ENCODE data around the gene STAT5A. TPM values are rescaled to one million over a fixed set of nuclear protein-coding genes. Genes with fewer than 3 reads are reported as not detected.
"Not testable (repeated sequence)": the region's sequence is repeated elsewhere in the genome, so short reads cannot be mapped to it uniquely, and the experiment has no call there.

STAT5A gene
- total RNA-seq, 1 experiment from 2014 or later: 3.1 TPM

DNA sequence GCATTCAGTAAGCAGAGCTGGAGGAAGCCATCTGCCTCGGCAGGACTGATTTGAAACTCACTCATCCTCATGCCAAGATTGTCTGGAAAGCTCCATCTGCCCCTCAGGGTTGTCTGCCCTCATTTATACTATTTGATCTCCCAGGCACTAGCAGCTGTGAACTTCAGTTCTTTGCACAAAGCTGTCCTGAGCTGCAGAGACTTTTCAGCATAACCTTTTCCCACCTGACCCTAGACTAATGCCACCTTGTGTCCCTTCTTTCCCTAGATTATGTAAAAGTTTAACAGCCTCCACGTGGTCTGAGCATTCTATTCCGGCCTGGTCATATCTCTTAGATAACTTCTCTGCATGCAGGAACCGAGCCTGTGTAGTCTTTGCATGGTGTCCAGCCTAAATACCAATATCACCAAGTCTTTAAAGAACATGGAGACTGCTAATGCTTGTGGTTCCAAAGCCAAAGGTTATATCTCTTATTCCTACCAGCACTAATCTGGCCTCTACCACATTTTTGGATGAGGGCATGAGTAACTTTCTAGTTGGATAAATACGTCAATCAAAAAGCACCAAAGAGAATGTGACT is 29.1 kb downstream of the STAT5A start:
- intact Hi-C loops (cut with micrococcal nuclease; ENCODE audit: unreplicated experiment): no loop called here
- Mint-ChIP-seq H3K4me3 (ENCODE audit: low read depth, unreplicated experiment) (no peak overlapping the region), H3K9me3 (ENCODE audit: low read depth, unreplicated experiment) (no peaks in the 10 kb centered on the region), H3K4me1 (ENCODE audit: low read depth, unreplicated experiment) (peaks cover 15% of the 10 kb centered on the region), H3K27ac (ENCODE audit: unreplicated experiment) (no peak overlapping the region), H3K36me3 (ENCODE audit: insufficient read depth, unreplicated experiment) (peaks cover 54% of the 10 kb centered on the region), H3K27me3 (ENCODE audit: unreplicated experiment) (no peaks in the 10 kb centered on the region)
- no peak for DNase-seq
- BruUV-seq (replicated peaks): no TSS peak
- CTCF ChIA-PET: no interaction called here
- TF ChIP-seq, protein P1, sequence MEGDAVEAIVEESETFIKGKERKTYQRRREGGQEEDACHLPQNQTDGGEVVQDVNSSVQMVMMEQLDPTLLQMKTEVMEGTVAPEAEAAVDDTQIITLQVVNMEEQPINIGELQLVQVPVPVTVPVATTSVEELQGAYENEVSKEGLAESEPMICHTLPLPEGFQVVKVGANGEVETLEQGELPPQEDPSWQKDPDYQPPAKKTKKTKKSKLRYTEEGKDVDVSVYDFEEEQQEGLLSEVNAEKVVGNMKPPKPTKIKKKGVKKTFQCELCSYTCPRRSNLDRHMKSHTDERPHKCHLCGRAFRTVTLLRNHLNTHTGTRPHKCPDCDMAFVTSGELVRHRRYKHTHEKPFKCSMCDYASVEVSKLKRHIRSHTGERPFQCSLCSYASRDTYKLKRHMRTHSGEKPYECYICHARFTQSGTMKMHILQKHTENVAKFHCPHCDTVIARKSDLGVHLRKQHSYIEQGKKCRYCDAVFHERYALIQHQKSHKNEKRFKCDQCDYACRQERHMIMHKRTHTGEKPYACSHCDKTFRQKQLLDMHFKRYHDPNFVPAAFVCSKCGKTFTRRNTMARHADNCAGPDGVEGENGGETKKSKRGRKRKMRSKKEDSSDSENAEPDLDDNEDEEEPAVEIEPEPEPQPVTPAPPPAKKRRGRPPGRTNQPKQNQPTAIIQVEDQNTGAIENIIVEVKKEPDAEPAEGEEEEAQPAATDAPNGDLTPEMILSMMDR (IDR thresholded peaks at IDR 0.05; ENCODE audit: unreplicated experiment): no peak

DNA sequence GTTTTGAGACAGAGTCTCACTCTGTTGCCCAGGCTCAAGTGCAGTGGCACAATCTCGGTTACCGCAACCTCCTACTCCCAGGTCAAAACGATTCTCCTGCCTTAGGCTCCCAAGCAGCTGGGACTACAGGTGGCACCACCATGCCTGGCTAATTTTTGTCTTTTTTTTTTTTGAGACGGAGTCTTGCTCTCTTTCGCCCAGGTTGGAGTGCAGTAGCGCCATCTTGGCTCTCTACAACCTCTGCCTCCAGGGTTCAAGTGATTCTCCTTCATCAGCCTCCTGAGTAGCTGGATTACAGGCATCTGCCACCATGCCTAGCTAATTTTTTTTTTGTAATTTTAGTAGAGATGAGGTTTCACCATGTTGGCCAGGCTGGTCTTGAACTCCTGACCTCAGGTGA is 29.7 kb downstream of the STAT5A start:
- H3K9me3 Mint-ChIP-seq (ENCODE audit: low read depth, unreplicated experiment); DNase-seq; H3K27ac Mint-ChIP-seq (ENCODE audit: unreplicated experiment); BruUV-seq (replicated peaks); H3K27me3 Mint-ChIP-seq (ENCODE audit: unreplicated experiment); H3K4me3 Mint-ChIP-seq (ENCODE audit: low read depth, unreplicated experiment); intact Hi-C loops (cut with micrococcal nuclease; ENCODE audit: unreplicated experiment): not testable (repeated sequence)
- H3K4me1 Mint-ChIP-seq (ENCODE audit: low read depth, unreplicated experiment): peaks cover 15% of the 10 kb centered on the region
- CTCF ChIA-PET: interaction anchor here (0.7 kb wide), 1 partner anchor 54 kb away, joined by 3 read pairs; no protein-coding TSS in a partner anchor
- peaks cover 60% of the 10 kb centered on the region for H3K36me3 Mint-ChIP-seq (ENCODE audit: insufficient read depth, unreplicated experiment)

DNA sequence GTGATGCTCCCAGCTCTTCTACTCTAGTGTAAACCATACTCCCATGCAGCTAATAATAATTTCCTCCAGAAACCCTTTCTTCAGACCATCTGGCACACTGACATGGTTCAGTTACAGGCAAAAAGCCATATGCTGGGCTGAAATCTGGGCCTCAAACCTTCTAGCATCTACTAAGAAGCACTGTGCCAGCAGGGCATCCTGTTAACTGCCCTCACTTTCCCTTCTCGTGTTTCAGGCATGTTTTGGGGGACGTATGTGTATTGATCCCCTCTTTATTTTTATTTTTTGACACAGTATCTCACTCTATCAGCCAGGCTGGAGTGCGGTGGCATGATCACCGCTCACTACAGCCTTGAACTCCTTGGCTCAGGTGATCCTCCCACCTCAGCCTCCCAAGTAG is 33.3 kb downstream of the STAT5A start:
- intact Hi-C loops (cut with micrococcal nuclease; ENCODE audit: unreplicated experiment): loop anchor here (5.0 kb wide), 1 partner anchor 66 kb away; the partner anchor contains the start of gene STAT3
- no peak for DNase-seq
- CTCF ChIA-PET: interaction anchor here (1.5 to 2.4 kb wide), 4 partner anchors 82 to 99 kb away, joined by 3 to 11 read pairs (median 6); no protein-coding TSS in a partner anchor
- no peak overlapping the region for H3K4me3 Mint-ChIP-seq (ENCODE audit: low read depth, unreplicated experiment)
- no peaks in the 10 kb centered on the region for H3K27me3 Mint-ChIP-seq (ENCODE audit: unreplicated experiment)
- H3K27ac Mint-ChIP-seq (ENCODE audit: unreplicated experiment): no peak overlapping the region
- H3K9me3 Mint-ChIP-seq (ENCODE audit: low read depth, unreplicated experiment): no peaks in the 10 kb centered on the region
- TF ChIP-seq, protein P1 (IDR thresholded peaks at IDR 0.05; ENCODE audit: unreplicated experiment): no peak
- H3K36me3 Mint-ChIP-seq (ENCODE audit: insufficient read depth, unreplicated experiment): peaks cover 75% of the 10 kb centered on the region
- TSS peak; percentile 15 for BruUV-seq (replicated peaks)
- peaks cover 15% of the 10 kb centered on the region for H3K4me1 Mint-ChIP-seq (ENCODE audit: low read depth, unreplicated experiment)

DNA sequence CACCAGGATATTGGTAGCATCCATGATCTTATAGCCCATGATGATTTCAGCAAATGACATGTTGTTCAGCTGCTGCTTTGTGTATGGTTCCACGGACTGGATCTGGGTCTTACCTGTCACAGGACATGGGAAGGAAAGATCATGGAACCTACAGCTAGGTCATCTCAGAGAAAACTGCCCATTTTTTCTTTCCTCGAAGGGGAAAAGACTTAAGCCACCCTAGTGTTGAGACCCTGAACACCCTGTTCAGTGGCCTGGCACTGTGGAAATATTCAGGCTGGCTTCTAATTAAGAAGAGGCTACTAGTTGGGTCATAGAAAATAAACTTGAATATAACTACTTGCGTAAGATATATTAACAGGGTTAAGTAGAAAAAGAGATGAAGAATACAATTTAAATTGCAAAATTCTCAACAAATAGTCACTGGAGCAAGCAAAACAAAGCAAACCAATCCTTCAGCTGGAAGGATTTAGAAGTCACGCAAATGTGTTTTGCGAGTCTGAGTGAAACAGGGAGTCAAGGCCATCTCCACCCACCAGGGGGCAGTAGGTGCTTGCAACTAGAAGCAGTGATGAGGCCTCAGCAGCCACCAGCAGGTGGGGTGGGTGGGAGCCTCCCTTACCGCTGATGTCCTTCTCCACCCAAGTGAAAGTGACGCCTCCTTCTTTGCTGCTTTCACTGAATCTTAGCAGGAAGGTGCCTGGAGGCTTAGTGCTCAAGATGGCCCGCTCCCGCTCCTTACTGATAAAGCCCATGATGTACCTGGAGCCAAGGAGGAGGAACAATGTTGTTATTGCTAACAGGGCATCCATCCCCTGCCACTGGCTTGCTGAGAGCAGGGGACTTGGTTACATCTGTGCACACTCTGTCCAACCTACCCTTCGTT is 34.3 kb downstream of the STAT5A start:
- DNase-seq: peak; percentile 98
- TF ChIP-seq, protein P1 (IDR thresholded peaks at IDR 0.05; ENCODE audit: unreplicated experiment): peak; percentile 100
- intact Hi-C loops (cut with micrococcal nuclease; ENCODE audit: unreplicated experiment): loop anchor here (1.0 to 5.0 kb wide), 3 partner anchors 65 to 194 kb away; partner anchors contain the start of gene STAT3
- Mint-ChIP-seq H3K4me3 (ENCODE audit: low read depth, unreplicated experiment) (no peak overlapping the region), H3K27me3 (ENCODE audit: unreplicated experiment) (no peaks in the 10 kb centered on the region), H3K4me1 (ENCODE audit: low read depth, unreplicated experiment) (peaks cover 12% of the 10 kb centered on the region), H3K27ac (ENCODE audit: unreplicated experiment) (no peak overlapping the region), H3K9me3 (ENCODE audit: low read depth, unreplicated experiment) (no peaks in the 10 kb centered on the region), H3K36me3 (ENCODE audit: insufficient read depth, unreplicated experiment) (peaks cover 76% of the 10 kb centered on the region)
- BruUV-seq (replicated peaks): no TSS peak
- CTCF ChIA-PET: interaction anchor here (0.6 to 2.4 kb wide), 7 partner anchors 63 to 205 kb away, joined by 3 to 11 read pairs (median 6); no protein-coding TSS in a partner anchor
